Measurements from ENCODE around the gene PDE2A.

DNA sequence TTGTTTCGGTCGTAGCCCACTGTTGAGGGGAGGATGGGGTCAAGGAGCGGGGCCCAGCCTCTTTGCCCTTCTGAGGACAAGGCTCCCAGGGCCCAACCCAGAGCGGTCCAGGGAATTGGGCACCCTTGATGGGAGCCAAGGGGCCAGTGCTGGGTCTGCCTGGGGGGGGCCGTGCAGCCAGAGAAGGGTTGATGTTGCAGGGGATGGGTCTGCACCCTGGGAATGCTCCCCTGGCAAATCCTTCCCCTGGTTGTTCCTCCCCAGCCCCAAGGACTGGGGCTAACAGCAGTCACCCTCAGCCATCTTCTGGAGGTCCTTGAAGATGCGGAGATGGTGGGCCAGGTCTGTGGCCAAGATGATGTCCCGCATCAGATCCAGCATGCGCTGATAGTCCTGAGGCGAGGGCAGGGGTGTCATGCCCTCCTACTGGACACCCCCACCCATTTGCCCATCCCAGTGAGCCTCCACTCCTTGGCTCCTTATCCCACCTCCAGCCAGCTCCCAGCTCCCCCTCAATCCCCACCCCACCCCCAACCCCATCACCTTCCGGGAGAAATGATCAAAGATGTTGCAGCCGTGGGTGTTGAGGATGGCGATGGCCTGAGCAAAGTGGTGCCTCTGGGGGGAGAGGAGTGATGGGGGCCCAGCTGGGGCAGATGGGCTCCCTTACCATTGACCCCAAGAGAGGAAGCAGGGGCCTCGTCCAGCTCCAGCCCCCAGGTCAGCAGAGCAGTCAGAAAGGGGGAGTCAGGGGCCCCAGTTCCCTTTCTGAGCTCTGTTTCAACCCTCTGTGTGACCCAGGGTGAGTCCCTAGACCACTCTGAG, 95.0 kb downstream of the PDE2A start:
- no peak for TF ChIP-seq CTCF (IDR thresholded peaks at IDR 0.05 in 2 of 3, conservative IDR thresholded peaks at IDR 0.05 in 1 of 3; ENCODE audit: control insufficient read depth in 2 of 3, extremely low read depth in 1 of 3, insufficient read depth in 1 of 3, low read depth in 3 of 3, low read length in 3 of 3)
- no peak for TF ChIP-seq MXI1 (IDR thresholded peaks at IDR 0.05; ENCODE audit: low read depth, low read length)
- no peak for TF ChIP-seq ZNF217 (IDR thresholded peaks at IDR 0.05)
- TF ChIP-seq SIN3A (IDR thresholded peaks at IDR 0.05; ENCODE audit: low read depth, low read length): no peak
- TF ChIP-seq ELK1 (IDR thresholded peaks at IDR 0.05; ENCODE audit: low read depth, low read length): no peak
- TF ChIP-seq TCF7 (IDR thresholded peaks at IDR 0.05; ENCODE audit: borderline replicate concordance): no peak
- no peak for TF ChIP-seq ZZZ3 (IDR thresholded peaks at IDR 0.05; ENCODE audit: control insufficient read depth, insufficient read length, low read depth)
- no peak for TF ChIP-seq SMC3 (IDR thresholded peaks at IDR 0.05; ENCODE audit: borderline replicate concordance, low read length)
- TF ChIP-seq CBX5 (IDR thresholded peaks at IDR 0.05; ENCODE audit: low read depth): no peak
